C4-2B (cell line): ENCODE data around the gene KAT8.

ENCODE experiments used
- ZFX ChIP-seq: fragments of 450-650 bp; IDR thresholded peaks from 2 replicates; pipeline ENCODE4 v1.6.1; 2017
- TF ChIP-seq, protein P1 (sequence below): fragments of 450-650 bp; conservative IDR thresholded peaks from 2 replicates; pipeline ENCODE4 v1.5.1; 2017; ENCODE audit warnings: mild to moderate bottlenecking

- TF ChIP-seq, protein P1, sequence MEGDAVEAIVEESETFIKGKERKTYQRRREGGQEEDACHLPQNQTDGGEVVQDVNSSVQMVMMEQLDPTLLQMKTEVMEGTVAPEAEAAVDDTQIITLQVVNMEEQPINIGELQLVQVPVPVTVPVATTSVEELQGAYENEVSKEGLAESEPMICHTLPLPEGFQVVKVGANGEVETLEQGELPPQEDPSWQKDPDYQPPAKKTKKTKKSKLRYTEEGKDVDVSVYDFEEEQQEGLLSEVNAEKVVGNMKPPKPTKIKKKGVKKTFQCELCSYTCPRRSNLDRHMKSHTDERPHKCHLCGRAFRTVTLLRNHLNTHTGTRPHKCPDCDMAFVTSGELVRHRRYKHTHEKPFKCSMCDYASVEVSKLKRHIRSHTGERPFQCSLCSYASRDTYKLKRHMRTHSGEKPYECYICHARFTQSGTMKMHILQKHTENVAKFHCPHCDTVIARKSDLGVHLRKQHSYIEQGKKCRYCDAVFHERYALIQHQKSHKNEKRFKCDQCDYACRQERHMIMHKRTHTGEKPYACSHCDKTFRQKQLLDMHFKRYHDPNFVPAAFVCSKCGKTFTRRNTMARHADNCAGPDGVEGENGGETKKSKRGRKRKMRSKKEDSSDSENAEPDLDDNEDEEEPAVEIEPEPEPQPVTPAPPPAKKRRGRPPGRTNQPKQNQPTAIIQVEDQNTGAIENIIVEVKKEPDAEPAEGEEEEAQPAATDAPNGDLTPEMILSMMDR, result no peak
- no peak for TF ChIP-seq ZFX
These were observed 30.1 kb downstream of the KAT8 start for GRCh38 chr16:31147574-31147973.
